HG03378 (cell line): ENCODE data around the gene CDH4.
"Not testable (repeated sequence)": the region's sequence is repeated elsewhere in the genome, so short reads cannot be mapped to it uniquely, and the experiment has no call there.

Source experiments
- ATAC-seq: cut with Tn5 transposase; IDR thresholded peaks from one replicate; pipeline ENCODE4 v1.9.1; 2021; ENCODE audit warnings: mild to moderate bottlenecking, moderate library complexity; ENCODE audit not compliant: unreplicated experiment

CDH4 gene

DNA sequence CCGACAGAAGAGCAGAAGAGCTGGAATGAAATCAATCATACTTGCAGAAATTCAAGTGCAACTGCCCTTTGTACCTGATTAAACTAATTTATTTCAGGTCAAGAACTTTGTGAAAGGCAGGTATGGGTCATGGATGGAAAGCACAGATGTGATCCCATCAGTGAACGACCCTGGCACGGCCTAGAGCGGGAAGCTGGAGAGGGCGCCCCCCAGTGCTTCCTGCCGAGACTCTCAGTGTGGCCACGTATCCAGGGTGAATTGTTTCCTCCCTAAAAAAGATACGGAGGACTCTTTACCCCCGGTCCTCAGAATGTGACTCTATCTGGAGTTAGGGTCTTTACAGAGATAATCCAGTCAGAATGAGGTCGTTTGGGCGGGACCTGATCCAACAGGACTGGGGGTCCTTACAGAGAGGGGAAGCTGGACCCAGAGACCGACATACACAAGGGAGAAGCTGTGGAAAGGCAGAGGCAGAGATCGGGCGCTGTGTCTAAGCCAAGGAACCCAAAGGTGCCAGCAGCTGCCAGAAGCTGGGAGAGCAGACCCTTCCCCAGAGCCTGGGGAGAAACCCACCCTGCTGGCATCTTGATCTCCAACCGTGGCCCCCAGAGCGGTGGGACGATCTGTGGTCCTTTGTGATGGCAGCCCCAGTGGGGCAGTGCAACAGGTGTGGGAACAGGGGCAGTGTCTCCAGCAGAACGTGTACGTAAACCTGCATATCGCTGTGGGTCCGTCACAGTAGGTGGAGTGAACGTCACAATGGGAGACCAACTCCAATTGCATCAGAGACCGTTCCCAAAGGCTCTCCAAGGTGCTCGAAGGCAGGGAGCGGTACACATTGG lies 721.7 kb downstream of the CDH4 start:
- no peak for ATAC-seq

DNA sequence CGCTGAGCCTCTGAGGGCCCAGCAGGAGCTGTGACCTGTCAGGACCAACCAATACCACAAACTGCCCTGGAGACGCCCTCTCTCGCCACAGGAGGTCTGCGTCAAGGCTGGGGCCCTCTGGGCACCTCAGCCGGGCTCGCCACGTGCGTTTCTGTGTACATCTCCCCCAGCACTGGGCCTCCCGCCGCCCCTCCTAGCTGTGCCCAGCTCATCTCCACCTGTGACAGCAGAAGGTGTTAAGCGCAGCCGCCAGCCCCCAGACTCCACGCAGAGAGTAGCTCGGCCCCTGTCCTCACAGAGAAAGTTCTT lies 722.2 kb downstream of the CDH4 start:
- no peak for ATAC-seq

GRCh38 chr20:61975407-61976129 lies 723.5 kb downstream of the CDH4 start:
- ATAC-seq, result no peak

GRCh38 chr20:61976263-61976643 lies 724.2 kb downstream of the CDH4 start:
- no peak for ATAC-seq

GRCh38 chr20:61976644-61977418 lies 724.8 kb downstream of the CDH4 start:
- ATAC-seq, result no peak

- ATAC-seq, result no peak
Observed at GRCh38 chr20:61977419-61977786, 725.3 kb downstream of the CDH4 start.

DNA sequence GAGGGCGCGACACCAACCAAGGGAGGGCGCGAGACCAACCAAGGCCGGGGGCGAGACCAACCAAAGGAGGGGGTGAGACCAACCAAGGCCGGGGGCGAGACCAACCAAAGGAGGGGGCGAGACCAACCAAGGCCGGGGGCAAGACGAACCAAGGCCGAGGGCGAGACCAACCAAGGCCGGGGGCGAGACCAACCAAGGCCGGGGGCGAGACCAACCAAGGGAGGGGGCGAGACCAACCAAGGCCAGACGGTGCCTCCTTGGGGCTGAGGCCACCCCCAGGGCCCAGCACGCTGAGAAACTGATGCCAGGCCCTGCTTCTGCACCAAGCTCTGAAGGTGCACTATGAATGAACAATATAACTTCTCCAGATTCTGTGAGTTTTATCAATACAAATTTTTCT lies 726.4 kb downstream of the CDH4 start:
- no peak for ATAC-seq

DNA sequence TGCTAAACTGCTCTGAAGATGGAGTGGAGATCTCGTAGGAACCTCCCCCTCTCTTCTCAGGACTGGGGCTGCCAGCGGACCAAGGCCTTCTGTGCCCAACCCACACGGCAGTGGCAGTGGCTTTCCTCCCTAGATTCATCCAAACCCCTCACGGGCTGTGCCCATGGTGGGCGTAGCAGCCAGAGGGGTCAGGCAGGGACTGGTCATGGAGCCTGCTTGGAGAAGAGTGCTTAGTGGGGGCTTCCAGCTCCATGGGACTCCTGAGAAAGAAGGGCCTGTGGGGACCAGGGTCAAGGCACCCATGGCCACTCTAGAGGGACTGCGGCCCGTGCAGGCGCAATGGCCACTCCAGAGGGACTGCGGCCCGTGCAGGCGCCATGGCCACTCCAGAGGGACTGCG lies 727.0 kb downstream of the CDH4 start:
- ATAC-seq, result no peak

GRCh38 chr20:61979701-61980635 lies 727.9 kb downstream of the CDH4 start:
- no peak for ATAC-seq

- no peak for ATAC-seq
Observed at GRCh38 chr20:61980647-61981583, 728.9 kb downstream of the CDH4 start.

- ATAC-seq, result not testable (repeated sequence)
Observed at GRCh38 chr20:61981691-61982090, 729.6 kb downstream of the CDH4 start.

- no peak for ATAC-seq
Observed at GRCh38 chr20:61982191-61982950, 730.3 kb downstream of the CDH4 start.

DNA sequence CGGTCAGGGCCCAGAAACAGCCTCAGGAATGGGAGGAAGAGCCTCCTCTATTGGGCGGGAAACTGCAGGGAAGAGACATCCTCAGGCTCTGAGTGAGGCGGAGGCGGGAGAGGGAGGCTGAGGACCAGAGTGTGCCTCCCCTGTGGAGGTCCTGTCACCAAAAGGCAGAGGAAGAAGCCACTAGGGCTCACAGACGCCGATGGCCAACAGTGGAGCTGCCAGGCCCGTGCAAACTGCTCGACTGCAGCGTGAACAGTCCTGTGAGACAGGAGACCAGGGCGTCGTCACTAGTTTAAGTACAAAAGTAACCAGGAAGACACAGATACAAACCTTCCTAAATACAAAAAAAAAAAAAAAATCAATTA lies 730.9 kb downstream of the CDH4 start:
- ATAC-seq, result no peak

DNA sequence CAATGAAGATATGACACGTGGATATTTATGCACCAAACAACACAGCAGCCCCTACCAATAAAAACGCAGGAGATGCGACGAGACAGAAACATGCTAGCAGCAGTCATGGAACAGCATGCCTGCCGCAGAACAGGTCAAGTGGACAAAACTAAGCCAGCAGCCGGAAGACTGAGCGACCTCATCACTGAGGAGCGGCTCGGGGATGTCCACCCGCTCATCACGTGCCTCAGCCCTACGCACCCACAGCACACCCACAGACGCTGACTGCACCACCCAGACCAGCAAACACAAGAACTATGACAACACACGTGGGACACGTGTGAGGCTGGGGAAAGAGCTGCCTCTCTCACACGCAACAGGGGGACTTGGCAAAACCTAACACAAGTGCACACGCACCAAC lies 731.9 kb downstream of the CDH4 start:
- ATAC-seq, result no peak

DNA sequence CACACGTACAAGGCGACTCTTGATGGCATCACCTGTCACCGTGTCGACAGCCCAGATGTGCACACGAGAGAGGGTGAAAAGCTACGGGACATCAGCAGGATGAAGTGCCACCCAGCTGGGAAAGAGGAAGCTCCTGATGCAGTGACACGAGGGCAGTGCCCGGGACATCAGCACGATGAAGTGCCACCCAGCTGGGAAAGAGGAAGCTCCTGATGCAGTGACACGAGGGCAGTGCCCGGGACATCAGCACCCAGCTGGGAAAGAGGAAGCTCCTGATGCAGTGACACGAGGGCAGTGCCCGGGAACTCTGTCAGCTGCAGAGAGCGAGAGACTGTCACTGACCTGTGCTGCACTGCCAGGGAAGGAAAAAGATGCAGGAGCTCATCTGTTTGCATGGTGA lies 732.4 kb downstream of the CDH4 start:
- ATAC-seq, result not testable (repeated sequence)

GRCh38 chr20:61985096-61985495 lies 733.0 kb downstream of the CDH4 start:
- no peak for ATAC-seq

DNA sequence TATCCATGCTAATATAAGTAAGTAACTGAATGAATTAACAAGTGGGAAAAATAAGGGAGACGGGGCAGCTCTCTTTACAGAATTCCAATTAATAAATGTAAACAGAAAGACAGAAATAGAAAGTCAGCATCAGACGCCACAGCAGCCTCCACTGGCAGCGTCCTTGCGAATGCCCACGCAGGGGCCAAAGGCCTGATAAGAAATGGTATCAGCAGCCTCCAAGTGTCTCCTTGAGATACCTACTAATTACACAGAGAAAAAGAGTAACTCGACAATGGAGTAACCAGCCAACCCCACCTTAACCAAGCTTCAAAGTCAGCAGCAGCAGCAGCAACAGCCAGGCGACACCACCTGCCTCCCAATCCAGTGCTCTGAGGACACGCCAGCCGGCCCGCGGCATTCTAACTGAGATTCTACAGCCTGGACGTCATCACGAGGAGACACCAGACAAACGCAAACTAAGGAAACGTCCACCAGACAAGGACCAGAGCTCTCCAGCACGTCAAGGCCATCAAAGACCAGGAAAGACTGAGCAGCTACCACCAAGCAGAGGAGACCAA lies 734.8 kb downstream of the CDH4 start:
- no peak for ATAC-seq

DNA sequence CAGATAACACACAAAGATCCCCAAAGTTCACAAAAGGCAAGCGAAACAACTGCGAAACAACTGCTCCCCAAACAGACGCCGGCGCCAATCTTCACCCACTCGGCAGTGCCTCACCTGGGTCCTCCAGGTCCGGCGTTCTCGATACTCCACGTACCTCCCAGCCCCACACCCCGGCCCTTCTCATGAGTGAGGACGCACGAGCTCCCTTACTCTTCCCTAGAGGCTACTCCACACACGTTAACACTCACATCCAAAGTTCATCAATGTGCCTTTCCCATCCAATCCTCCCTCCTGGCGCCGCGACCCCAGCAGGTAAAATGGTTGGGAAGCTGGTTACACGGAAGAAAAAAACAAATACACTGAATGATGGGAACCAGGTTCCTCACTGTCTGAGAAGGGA lies 736.6 kb downstream of the CDH4 start:
- ATAC-seq, result no peak

GRCh38 chr20:61989741-61990140 lies 737.7 kb downstream of the CDH4 start:
- no peak for ATAC-seq
